Neural cell (in vitro differentiated cells): ENCODE results near the gene EFCAB6.

Experiments used
- CTCF ChIP-seq: fragments of 450-650 bp; IDR thresholded peaks from 2 replicates; pipeline ENCODE4 v1.5.1; 2014; ENCODE audit warnings: antibody characterized with exemption, mild to moderate bottlenecking, moderate library complexity; ENCODE audit not compliant: poor library complexity, severe bottlenecking
- EP300 ChIP-seq: fragments of 450-650 bp; conservative IDR thresholded peaks from 2 replicates; pipeline ENCODE4 v1.6.1; 2014; ENCODE audit warnings: antibody characterized with exemption, mild to moderate bottlenecking, moderate library complexity; ENCODE audit not compliant: poor library complexity, severe bottlenecking
- EZH2 ChIP-seq: fragments of 200-600, 300-800 bp; shearing (Covaris generic), sonication (generic); IDR thresholded peaks from 2 replicates; pipeline ENCODE4 v1.6.1; 2014; ENCODE audit warnings: antibody characterized with exemption, low read length, borderline replicate concordance, mild to moderate bottlenecking; ENCODE audit not compliant: insufficient read depth, poor library complexity, severe bottlenecking
- MXI1 ChIP-seq: fragments of 450-650 bp; conservative IDR thresholded peaks from 2 replicates; pipeline ENCODE4 v1.6.1; 2014; ENCODE audit warnings: antibody characterized with exemption, mild to moderate bottlenecking; ENCODE audit not compliant: poor library complexity, severe bottlenecking
- POLR2AphosphoS5 ChIP-seq: IDR thresholded peaks from 2 replicates; pipeline ENCODE4 v1.6.1; 2012
- RAD21 ChIP-seq: fragments of 450-650 bp; conservative IDR thresholded peaks from 2 replicates; pipeline ENCODE4 v1.6.1; 2014; ENCODE audit warnings: antibody characterized with exemption, mild to moderate bottlenecking, moderate library complexity
- SMC3 ChIP-seq: fragments of 450-650 bp; conservative IDR thresholded peaks from 2 replicates; pipeline ENCODE4 v1.6.1; 2014; ENCODE audit warnings: antibody characterized with exemption, mild to moderate bottlenecking, moderate library complexity; ENCODE audit not compliant: poor library complexity
- TAF1 ChIP-seq: IDR thresholded peaks from 2 replicates; pipeline ENCODE4 v1.6.1; 2012; ENCODE audit warnings: low read depth

GRCh38 chr22:43483669-43484068 is 328.4 kb downstream of the EFCAB6 start:
- TF ChIP-seq CTCF = no peak
- no peak for TF ChIP-seq EP300
- TF ChIP-seq EZH2 = no peak
- no peak for TF ChIP-seq RAD21
- TF ChIP-seq POLR2AphosphoS5 = no peak
- no peak for TF ChIP-seq MXI1
- TF ChIP-seq TAF1 = no peak
- no peak for TF ChIP-seq SMC3
